GM23338 (cell line): ENCODE data around the gene TTC27. TPM values are rescaled to one million over a fixed set of nuclear protein-coding genes. Genes with fewer than 3 reads are reported as not detected.

Experiments used
- ATAC-seq: fragments of 200-7000 bp; cut with Tn5 transposase; 3 replicates; pipeline ENCODE4 v1.9.1; 2020
- DNase-seq: peaks from one replicate; pipeline ENCODE4 v3.0.0-alpha.2; 2015; ENCODE audit warnings: low spot score
- H2AFZ ChIP-seq: fragments of 200-600 bp; sonication (generic); 2 replicates; pipeline ENCODE4 v1.8.0; 2016; ENCODE audit warnings: antibody characterized with exemption, mild to moderate bottlenecking, moderate library complexity
- H3F3A ChIP-seq: fragments of 200-600 bp; sonication (generic); replicated peaks from 2 replicates; pipeline ENCODE4 v1.8.0; 2017; ENCODE audit warnings: antibody characterized with exemption, mixed run types, low read depth
- H3K27ac ChIP-seq: fragments of 200-600 bp; sonication (generic); 2 replicates; pipeline ENCODE4 v1.6.1; 2016; ENCODE audit warnings: low read depth
- H3K27me3 ChIP-seq: fragments of 200-600 bp; sonication (generic); 2 replicates; pipeline ENCODE4 v1.8.0; 2016; ENCODE audit warnings: mild to moderate bottlenecking, mixed run types, moderate library complexity; ENCODE audit not compliant: insufficient read depth
- H3K36me3 ChIP-seq: fragments of 200-600 bp; sonication (generic); 2 replicates; pipeline ENCODE4 v1.8.0; 2016; ENCODE audit warnings: mild to moderate bottlenecking; ENCODE audit not compliant: insufficient read depth
- H3K4me1 ChIP-seq: fragments of 200-600 bp; sonication (generic); 2 replicates; pipeline ENCODE4 v1.8.0; 2016; ENCODE audit warnings: mild to moderate bottlenecking, moderate library complexity; ENCODE audit not compliant: insufficient read depth
- H3K4me2 ChIP-seq: fragments of 200-600 bp; sonication (generic); 2 replicates; pipeline ENCODE4 v1.7.1; 2017; ENCODE audit warnings: mixed run types
- H3K4me3 ChIP-seq: fragments of 200-600 bp; sonication (generic); 2 replicates; pipeline ENCODE4 v1.6.1; 2016; ENCODE audit warnings: mixed run types
- H3K79me2 ChIP-seq: fragments of 200-600 bp; sonication (generic); replicated peaks from 2 replicates; pipeline ENCODE4 v1.8.0; 2017; ENCODE audit warnings: mild to moderate bottlenecking; ENCODE audit not compliant: insufficient read depth
- H3K9me2 ChIP-seq: fragments of 200-600 bp; sonication (generic); 2 replicates; pipeline ENCODE4 v1.8.0; 2017; ENCODE audit not compliant: insufficient read depth
- H4K20me1 ChIP-seq: fragments of 200-600 bp; sonication (generic); replicated peaks from 2 replicates; pipeline ENCODE4 v1.8.0; 2017; ENCODE audit warnings: mild to moderate bottlenecking; ENCODE audit not compliant: insufficient read depth
- H3K27ac Mint-ChIP-seq: 2 replicates; pipeline ENCODE4 v1.8.0; 2020; ENCODE audit warnings: inconsistent platforms, mild to moderate bottlenecking, moderate library complexity, mixed read lengths
- H3K27me3 Mint-ChIP-seq: 3 replicates; pipeline ENCODE4 v1.8.0; 2022; ENCODE audit warnings: low read depth, mild to moderate bottlenecking, moderate library complexity, mixed read lengths, inconsistent platforms; ENCODE audit not compliant: insufficient read depth, poor library complexity
- H3K36me3 Mint-ChIP-seq: 3 replicates; pipeline ENCODE4 v1.8.0; 2021; ENCODE audit warnings: low read depth, mild to moderate bottlenecking, inconsistent platforms, moderate library complexity, mixed read lengths
- H3K4me1 Mint-ChIP-seq: 3 replicates; pipeline ENCODE4 v1.8.0; 2020; ENCODE audit warnings: mild to moderate bottlenecking, inconsistent platforms, mixed read lengths
- H3K4me3 Mint-ChIP-seq: 3 replicates; pipeline ENCODE4 v1.8.0; 2021; ENCODE audit warnings: moderate library complexity, mild to moderate bottlenecking, inconsistent platforms, mixed read lengths
- H3K9me3 Mint-ChIP-seq: 3 replicates; pipeline ENCODE4 v1.8.0; 2020; ENCODE audit warnings: moderate library complexity, mild to moderate bottlenecking, inconsistent platforms, mixed read lengths
- ZNF331 ChIP-seq: fragments of 250-450 bp; sonication (Bioruptor Pico); IDR thresholded peaks from 2 replicates; pipeline ENCODE4 v1.5.0; 2020; ENCODE audit warnings: low read depth, mild to moderate bottlenecking, moderate library complexity
- polyA plus RNA-seq: library from polyadenylated mRNA; unstranded; fragments of >200 nt; fragmentation: Nextera tagmentation; extraction: Ambion mirVana; gene quantifications from 2 replicates; pipeline ENCODE4 v1.2.1, GENCODE V29; 2016
- total RNA-seq: library from RNA; depleted of rRNA; stranded (reverse); fragments of >200 nt; shearing (Covaris generic); gene quantifications from 2 replicates; pipeline ENCODE4 v1.2.3, GENCODE V29; 2014
- TF ChIP-seq, protein P1 (sequence below): fragments of 250-450 bp; sonication (Bioruptor Pico); IDR thresholded peaks from 2 replicates; pipeline ENCODE4 v1.5.0; 2020; ENCODE audit warnings: mild to moderate bottlenecking, moderate library complexity
- TF ChIP-seq, protein P2 (sequence below): IDR thresholded peaks from one replicate; pipeline ENCODE4 v1.6.1; 2018; ENCODE audit warnings: antibody characterized with exemption; ENCODE audit not compliant: unreplicated experiment

The TTC27 gene
- total and polyA plus RNA-seq, 2 experiments from 2014 or later, result 11.8 to 41.3 TPM

DNA sequence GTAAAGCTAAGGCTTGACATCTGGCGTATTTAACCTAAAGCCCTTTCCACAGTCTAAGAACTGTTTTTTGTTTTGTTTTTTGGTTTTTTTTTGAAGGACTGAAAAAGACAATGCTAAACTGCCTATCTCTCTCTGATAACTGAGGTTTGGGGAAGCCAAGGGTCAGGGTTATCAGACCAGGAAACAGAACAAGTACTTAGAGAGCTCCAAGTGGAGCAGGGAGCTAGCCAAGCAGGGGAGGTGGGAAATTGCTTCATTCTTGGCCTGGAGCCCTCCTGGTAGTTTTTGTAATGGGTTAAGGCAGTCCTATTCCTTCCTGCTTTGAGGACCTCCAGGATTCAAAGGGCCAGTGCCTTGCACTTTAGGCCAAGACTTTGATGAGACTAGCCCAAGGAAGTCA is 164.6 kb downstream of the TTC27 start:
- peak; percentile 29; the same call in 1 of the 3 replicates for ATAC-seq
- peaks cover 5% of the 10 kb centered on the region; the same call in 2 of the 3 replicates for H3K4me1 Mint-ChIP-seq

More for the DNA sequence above, 164.6 kb downstream of the TTC27 start:
- H3K36me3 Mint-ChIP-seq, result no peaks in the 10 kb centered on the region; the same call in 2 of the 3 replicates
- H3F3A ChIP-seq, result no peaks in the 10 kb centered on the region
- H3K27me3 ChIP-seq, result no peaks in the 10 kb centered on the region
- no peak overlapping the region for H2AFZ ChIP-seq
- no peaks in the 10 kb centered on the region for H4K20me1 ChIP-seq
- no peaks in the 10 kb centered on the region for H3K79me2 ChIP-seq
- no peak overlapping the region for H3K4me3 Mint-ChIP-seq
- no peaks in the 10 kb centered on the region for H3K4me1 ChIP-seq
- DNase-seq, result no peak
- no peaks in the 10 kb centered on the region for H3K27me3 Mint-ChIP-seq
- TF ChIP-seq ZNF331 (CRISPR knock-in tag), result no peak
- TF ChIP-seq, protein P1, sequence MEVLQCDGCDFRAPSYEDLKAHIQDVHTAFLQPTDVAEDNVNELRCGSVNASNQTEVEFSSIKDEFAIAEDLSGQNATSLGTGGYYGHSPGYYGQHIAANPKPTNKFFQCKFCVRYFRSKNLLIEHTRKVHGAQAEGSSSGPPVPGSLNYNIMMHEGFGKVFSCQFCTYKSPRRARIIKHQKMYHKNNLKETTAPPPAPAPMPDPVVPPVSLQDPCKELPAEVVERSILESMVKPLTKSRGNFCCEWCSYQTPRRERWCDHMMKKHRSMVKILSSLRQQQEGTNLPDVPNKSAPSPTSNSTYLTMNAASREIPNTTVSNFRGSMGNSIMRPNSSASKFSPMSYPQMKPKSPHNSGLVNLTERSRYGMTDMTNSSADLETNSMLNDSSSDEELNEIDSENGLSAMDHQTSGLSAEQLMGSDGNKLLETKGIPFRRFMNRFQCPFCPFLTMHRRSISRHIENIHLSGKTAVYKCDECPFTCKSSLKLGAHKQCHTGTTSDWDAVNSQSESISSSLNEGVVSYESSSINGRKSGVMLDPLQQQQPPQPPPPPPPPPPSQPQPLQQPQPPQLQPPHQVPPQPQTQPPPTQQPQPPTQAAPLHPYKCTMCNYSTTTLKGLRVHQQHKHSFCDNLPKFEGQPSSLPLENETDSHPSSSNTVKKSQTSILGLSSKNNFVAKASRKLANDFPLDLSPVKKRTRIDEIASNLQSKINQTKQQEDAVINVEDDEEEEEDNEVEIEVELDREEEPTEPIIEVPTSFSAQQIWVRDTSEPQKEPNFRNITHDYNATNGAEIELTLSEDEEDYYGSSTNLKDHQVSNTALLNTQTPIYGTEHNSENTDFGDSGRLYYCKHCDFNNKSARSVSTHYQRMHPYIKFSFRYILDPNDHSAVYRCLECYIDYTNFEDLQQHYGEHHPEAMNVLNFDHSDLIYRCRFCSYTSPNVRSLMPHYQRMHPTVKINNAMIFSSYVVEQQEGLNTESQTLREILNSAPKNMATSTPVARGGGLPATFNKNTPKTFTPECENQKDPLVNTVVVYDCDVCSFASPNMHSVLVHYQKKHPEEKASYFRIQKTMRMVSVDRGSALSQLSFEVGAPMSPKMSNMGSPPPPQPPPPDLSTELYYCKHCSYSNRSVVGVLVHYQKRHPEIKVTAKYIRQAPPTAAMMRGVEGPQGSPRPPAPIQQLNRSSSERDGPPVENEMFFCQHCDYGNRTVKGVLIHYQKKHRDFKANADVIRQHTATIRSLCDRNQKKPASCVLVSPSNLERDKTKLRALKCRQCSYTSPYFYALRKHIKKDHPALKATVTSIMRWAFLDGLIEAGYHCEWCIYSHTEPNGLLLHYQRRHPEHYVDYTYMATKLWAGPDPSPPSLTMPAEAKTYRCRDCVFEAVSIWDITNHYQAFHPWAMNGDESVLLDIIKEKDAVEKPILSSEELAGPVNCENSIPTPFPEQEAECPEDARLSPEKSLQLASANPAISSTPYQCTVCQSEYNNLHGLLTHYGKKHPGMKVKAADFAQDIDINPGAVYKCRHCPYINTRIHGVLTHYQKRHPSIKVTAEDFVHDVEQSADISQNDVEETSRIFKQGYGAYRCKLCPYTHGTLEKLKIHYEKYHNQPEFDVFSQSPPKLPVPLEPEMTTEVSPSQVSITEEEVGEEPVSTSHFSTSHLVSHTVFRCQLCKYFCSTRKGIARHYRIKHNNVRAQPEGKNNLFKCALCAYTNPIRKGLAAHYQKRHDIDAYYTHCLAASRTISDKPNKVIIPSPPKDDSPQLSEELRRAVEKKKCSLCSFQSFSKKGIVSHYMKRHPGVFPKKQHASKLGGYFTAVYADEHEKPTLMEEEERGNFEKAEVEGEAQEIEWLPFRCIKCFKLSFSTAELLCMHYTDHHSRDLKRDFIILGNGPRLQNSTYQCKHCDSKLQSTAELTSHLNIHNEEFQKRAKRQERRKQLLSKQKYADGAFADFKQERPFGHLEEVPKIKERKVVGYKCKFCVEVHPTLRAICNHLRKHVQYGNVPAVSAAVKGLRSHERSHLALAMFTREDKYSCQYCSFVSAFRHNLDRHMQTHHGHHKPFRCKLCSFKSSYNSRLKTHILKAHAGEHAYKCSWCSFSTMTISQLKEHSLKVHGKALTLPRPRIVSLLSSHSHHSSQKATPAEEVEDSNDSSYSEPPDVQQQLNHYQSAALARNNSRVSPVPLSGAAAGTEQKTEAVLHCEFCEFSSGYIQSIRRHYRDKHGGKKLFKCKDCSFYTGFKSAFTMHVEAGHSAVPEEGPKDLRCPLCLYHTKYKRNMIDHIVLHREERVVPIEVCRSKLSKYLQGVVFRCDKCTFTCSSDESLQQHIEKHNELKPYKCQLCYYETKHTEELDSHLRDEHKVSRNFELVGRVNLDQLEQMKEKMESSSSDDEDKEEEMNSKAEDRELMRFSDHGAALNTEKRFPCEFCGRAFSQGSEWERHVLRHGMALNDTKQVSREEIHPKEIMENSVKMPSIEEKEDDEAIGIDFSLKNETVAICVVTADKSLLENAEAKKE (CRISPR knock-in tag), result no peak
- TF ChIP-seq, protein P2, sequence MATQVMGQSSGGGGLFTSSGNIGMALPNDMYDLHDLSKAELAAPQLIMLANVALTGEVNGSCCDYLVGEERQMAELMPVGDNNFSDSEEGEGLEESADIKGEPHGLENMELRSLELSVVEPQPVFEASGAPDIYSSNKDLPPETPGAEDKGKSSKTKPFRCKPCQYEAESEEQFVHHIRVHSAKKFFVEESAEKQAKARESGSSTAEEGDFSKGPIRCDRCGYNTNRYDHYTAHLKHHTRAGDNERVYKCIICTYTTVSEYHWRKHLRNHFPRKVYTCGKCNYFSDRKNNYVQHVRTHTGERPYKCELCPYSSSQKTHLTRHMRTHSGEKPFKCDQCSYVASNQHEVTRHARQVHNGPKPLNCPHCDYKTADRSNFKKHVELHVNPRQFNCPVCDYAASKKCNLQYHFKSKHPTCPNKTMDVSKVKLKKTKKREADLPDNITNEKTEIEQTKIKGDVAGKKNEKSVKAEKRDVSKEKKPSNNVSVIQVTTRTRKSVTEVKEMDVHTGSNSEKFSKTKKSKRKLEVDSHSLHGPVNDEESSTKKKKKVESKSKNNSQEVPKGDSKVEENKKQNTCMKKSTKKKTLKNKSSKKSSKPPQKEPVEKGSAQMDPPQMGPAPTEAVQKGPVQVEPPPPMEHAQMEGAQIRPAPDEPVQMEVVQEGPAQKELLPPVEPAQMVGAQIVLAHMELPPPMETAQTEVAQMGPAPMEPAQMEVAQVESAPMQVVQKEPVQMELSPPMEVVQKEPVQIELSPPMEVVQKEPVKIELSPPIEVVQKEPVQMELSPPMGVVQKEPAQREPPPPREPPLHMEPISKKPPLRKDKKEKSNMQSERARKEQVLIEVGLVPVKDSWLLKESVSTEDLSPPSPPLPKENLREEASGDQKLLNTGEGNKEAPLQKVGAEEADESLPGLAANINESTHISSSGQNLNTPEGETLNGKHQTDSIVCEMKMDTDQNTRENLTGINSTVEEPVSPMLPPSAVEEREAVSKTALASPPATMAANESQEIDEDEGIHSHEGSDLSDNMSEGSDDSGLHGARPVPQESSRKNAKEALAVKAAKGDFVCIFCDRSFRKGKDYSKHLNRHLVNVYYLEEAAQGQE, result no peak
- H3K9me3 Mint-ChIP-seq, result no peaks in the 10 kb centered on the region
- H3K9me2 ChIP-seq, result no peaks in the 10 kb centered on the region
- no peak overlapping the region for H3K27ac ChIP-seq
- no peak overlapping the region for H3K4me3 ChIP-seq
- H3K27ac Mint-ChIP-seq, result no peak overlapping the region
- H3K36me3 ChIP-seq, result no peaks in the 10 kb centered on the region
- no peak overlapping the region for H3K4me2 ChIP-seq
